ENCODE data around the gene DUSP18.

DNA sequence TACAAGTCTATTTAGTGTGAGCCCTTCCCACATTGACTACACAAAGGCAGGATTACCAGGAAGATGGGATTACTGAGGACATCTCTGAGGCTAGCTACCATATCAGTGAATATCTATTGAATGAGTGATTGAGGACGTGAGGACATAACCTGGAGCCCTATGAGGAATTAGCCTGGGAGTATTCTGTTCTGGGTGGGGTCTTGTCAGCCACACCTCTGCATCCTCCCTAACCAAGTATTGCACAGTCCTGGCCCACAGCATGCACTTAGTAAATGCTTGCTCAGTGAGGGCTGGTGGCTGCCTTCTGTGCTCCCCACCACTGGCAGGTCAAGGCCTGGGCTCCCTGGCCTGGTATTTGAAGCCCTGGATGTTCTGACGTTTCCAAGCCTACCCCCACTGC is 14.8 kb downstream of the DUSP18 start:
- TF ChIP-seq CTCF (IDR thresholded peaks at IDR 0.05) (no peak), POLR2A (IDR thresholded peaks at IDR 0.05) (no peak)

All from breast epithelium (tissue), 3 donors.